ENCODE measurements around the gene BTG2. TPM values are rescaled to one million over a fixed set of nuclear protein-coding genes. Genes with fewer than 3 reads are reported as not detected.

The BTG2 gene
- total RNA-seq, 1 experiment from 2014 or later = 2.2 TPM

- H3K27ac ChIP-seq (ENCODE audit: low read length) = no peak overlapping the region
- no peaks in the 10 kb centered on the region for H3F3A ChIP-seq (ENCODE audit: low read length, unreplicated experiment)
- H2AFZ ChIP-seq (ENCODE audit: low read length) = no peak overlapping the region
- H3K4me3 ChIP-seq (ENCODE audit: low read length) = no peak overlapping the region
- no peak overlapping the region for H3K9ac ChIP-seq (ENCODE audit: low read length)
- intact Hi-C loops (cut with micrococcal nuclease) = no loop called here
- TF ChIP-seq EZH2 (IDR thresholded peaks at IDR 0.05; ENCODE audit: low read length, unreplicated experiment) (no peak), EZH2phosphoT487 (IDR thresholded peaks at IDR 0.05; ENCODE audit: borderline replicate concordance, low read length) (no peak)
- TF ChIP-seq, protein P1, sequence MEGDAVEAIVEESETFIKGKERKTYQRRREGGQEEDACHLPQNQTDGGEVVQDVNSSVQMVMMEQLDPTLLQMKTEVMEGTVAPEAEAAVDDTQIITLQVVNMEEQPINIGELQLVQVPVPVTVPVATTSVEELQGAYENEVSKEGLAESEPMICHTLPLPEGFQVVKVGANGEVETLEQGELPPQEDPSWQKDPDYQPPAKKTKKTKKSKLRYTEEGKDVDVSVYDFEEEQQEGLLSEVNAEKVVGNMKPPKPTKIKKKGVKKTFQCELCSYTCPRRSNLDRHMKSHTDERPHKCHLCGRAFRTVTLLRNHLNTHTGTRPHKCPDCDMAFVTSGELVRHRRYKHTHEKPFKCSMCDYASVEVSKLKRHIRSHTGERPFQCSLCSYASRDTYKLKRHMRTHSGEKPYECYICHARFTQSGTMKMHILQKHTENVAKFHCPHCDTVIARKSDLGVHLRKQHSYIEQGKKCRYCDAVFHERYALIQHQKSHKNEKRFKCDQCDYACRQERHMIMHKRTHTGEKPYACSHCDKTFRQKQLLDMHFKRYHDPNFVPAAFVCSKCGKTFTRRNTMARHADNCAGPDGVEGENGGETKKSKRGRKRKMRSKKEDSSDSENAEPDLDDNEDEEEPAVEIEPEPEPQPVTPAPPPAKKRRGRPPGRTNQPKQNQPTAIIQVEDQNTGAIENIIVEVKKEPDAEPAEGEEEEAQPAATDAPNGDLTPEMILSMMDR (conservative IDR thresholded peaks at IDR 0.05; ENCODE audit: low read depth, low read length) = no peak
- H3K27me3 ChIP-seq (ENCODE audit: low read length) = peaks cover 34% of the 10 kb centered on the region; the same call in 1 of the 2 replicates
- no peaks in the 10 kb centered on the region for H3K36me3 ChIP-seq (ENCODE audit: low read depth, low read length)
- no peak for ATAC-seq
- no peak for DNase-seq
- H3K9me3 ChIP-seq (ENCODE audit: low read length) = no peaks in the 10 kb centered on the region
- ChIA-PET CTCF (no interaction called here), POLR2A (ENCODE audit: unreplicated experiment) (no interaction called here)
- H3K79me2 ChIP-seq (ENCODE audit: low read length) = no peaks in the 10 kb centered on the region
- BruUV-seq (replicated peaks) = no TSS peak
- no peaks in the 10 kb centered on the region for H3K9me2 ChIP-seq (replicated peaks; ENCODE audit: low read length)
- no peak overlapping the region for H3K4me2 ChIP-seq (ENCODE audit: low read length)
- H4K20me1 ChIP-seq (ENCODE audit: low read length) = no peaks in the 10 kb centered on the region
- H3K4me1 ChIP-seq (ENCODE audit: insufficient read depth, low read length) = peaks cover 11% of the 10 kb centered on the region
Measured at GRCh38 chr1:203301331-203301668, 4.0 kb upstream of the BTG2 start.

- H2AFZ ChIP-seq (ENCODE audit: low read length) = no peak overlapping the region
- H3K36me3 ChIP-seq (ENCODE audit: low read depth, low read length) = no peaks in the 10 kb centered on the region
- no peaks in the 10 kb centered on the region for H4K20me1 ChIP-seq (ENCODE audit: low read length)
- CTCF ChIA-PET = no interaction called here
- no peaks in the 10 kb centered on the region for H3F3A ChIP-seq (ENCODE audit: low read length, unreplicated experiment)
- no peak overlapping the region for H3K4me3 ChIP-seq (ENCODE audit: low read length)
- TF ChIP-seq EZH2 (IDR thresholded peaks at IDR 0.05; ENCODE audit: low read length, unreplicated experiment) = no peak
- TF ChIP-seq, protein P1 (conservative IDR thresholded peaks at IDR 0.05; ENCODE audit: low read depth, low read length) = no peak
- no peak for TF ChIP-seq EZH2phosphoT487 (IDR thresholded peaks at IDR 0.05; ENCODE audit: borderline replicate concordance, low read length)
- H3K27ac ChIP-seq (ENCODE audit: low read length) = no peak overlapping the region
- BruUV-seq (replicated peaks) = no TSS peak
- DNase-seq = no peak
- H3K4me2 ChIP-seq (ENCODE audit: low read length) = no peak overlapping the region
- H3K79me2 ChIP-seq (ENCODE audit: low read length) = no peaks in the 10 kb centered on the region
- peaks cover 15% of the 10 kb centered on the region for H3K4me1 ChIP-seq (ENCODE audit: insufficient read depth, low read length)
- H3K27me3 ChIP-seq (ENCODE audit: low read length) = peaks cover 25% of the 10 kb centered on the region; the same call in 1 of the 2 replicates
- intact Hi-C loops (cut with micrococcal nuclease) = no loop called here
- H3K9me2 ChIP-seq (replicated peaks; ENCODE audit: low read length) = no peaks in the 10 kb centered on the region
- H3K9me3 ChIP-seq (ENCODE audit: low read length) = no peaks in the 10 kb centered on the region
- H3K9ac ChIP-seq (ENCODE audit: low read length) = no peak overlapping the region
- ATAC-seq = no peak
- POLR2A ChIA-PET (ENCODE audit: unreplicated experiment) = no interaction called here
Measured at GRCh38 chr1:203302456-203302855, 2.9 kb upstream of the BTG2 start.

GRCh38 chr1:203302894-203303293 is 2.4 kb upstream of the BTG2 start:
- intact Hi-C loops (cut with micrococcal nuclease) = no loop called here
- no peaks in the 10 kb centered on the region for H3K9me3 ChIP-seq (ENCODE audit: low read length)
- ATAC-seq (no peak), DNase-seq (no peak)
- no peak overlapping the region for H2AFZ ChIP-seq (ENCODE audit: low read length)
- H3K27me3 ChIP-seq (ENCODE audit: low read length) = peaks cover 25% of the 10 kb centered on the region; the same call in 1 of the 2 replicates
- no peaks in the 10 kb centered on the region for H3K9me2 ChIP-seq (replicated peaks; ENCODE audit: low read length)
- H4K20me1 ChIP-seq (ENCODE audit: low read length) = no peaks in the 10 kb centered on the region
- H3K36me3 ChIP-seq (ENCODE audit: low read depth, low read length) = no peaks in the 10 kb centered on the region
- no TSS peak for BruUV-seq (replicated peaks)
- CTCF ChIA-PET = no interaction called here
- no peaks in the 10 kb centered on the region for H3K79me2 ChIP-seq (ENCODE audit: low read length)
- peaks cover 15% of the 10 kb centered on the region for H3K4me1 ChIP-seq (ENCODE audit: insufficient read depth, low read length)
- TF ChIP-seq EZH2phosphoT487 (IDR thresholded peaks at IDR 0.05; ENCODE audit: borderline replicate concordance, low read length) (no peak), EZH2 (IDR thresholded peaks at IDR 0.05; ENCODE audit: low read length, unreplicated experiment) (no peak)
- TF ChIP-seq, protein P1 (conservative IDR thresholded peaks at IDR 0.05; ENCODE audit: low read depth, low read length) = no peak
- POLR2A ChIA-PET (ENCODE audit: unreplicated experiment) = no interaction called here
- H3F3A ChIP-seq (ENCODE audit: low read length, unreplicated experiment) = no peaks in the 10 kb centered on the region
- H3K4me3 ChIP-seq (ENCODE audit: low read length) = no peak overlapping the region
- H3K27ac ChIP-seq (ENCODE audit: low read length) = no peak overlapping the region
- no peak overlapping the region for H3K4me2 ChIP-seq (ENCODE audit: low read length)
- no peak overlapping the region for H3K9ac ChIP-seq (ENCODE audit: low read length)

Data from PC-3 (cell line).